ENCODE measurements around the gene LRRC36. TPM values are rescaled to one million over a fixed set of nuclear protein-coding genes. Genes with fewer than 3 reads are reported as not detected.

Gene LRRC36
- total and polyA plus RNA-seq, 2 of the 13 experiments (the other 11 are each of a cell fraction or from before 2014, with no cell fraction given) = 0.12 to 0.15 TPM

GRCh38 chr16:67391424-67392300, 65.0 kb downstream of the LRRC36 start:
- peaks cover 9 to 80% of the 10 kb centered on the region in 2 experiments; a peak in 4 of 5 replicates for H3K27me3 ChIP-seq (ENCODE audit: control insufficient read depth in 1 of 2, insufficient read depth in 2 of 2, low read length in 2 of 2)
- H4K20me1 ChIP-seq (ENCODE audit: insufficient read depth, low read length) = no peaks in the 10 kb centered on the region
- FAIRE-seq (no peak), ATAC-seq (no peak), DNase-seq (ENCODE audit: low spot score) (no peak)
- no peak for TF ChIP-seq HNF1A (IDR thresholded peaks at IDR 0.05; ENCODE audit: low read depth)
- TF ChIP-seq HNF1A (CRISPR knock-in tag; IDR thresholded peaks at IDR 0.05; ENCODE audit: borderline replicate concordance) = 0 out of 2 replicates have a peak, but pooled peaks have one; percentile 24
- peak; percentile 44; the same call in 1 of the 2 replicates for TF ChIP-seq RFX1 (IDR thresholded peaks at IDR 0.05)
- TF ChIP-seq PCBP1 (IDR thresholded peaks at IDR 0.05; ENCODE audit: borderline replicate concordance, low read depth, low read length) = 0 out of 2 replicates have a peak, but pooled peaks have one; percentile 18
- no peak for TF ChIP-seq ZBTB20 (CRISPR knock-in tag; IDR thresholded peaks at IDR 0.05; ENCODE audit: borderline replicate concordance, low read depth)
- TF ChIP-seq GTF3A (CRISPR knock-in tag; conservative IDR thresholded peaks at IDR 0.05) = 0 out of 2 replicates have a peak, but pooled peaks have one; percentile 33
- TF ChIP-seq NFE2L1 (CRISPR knock-in tag; IDR thresholded peaks at IDR 0.05; ENCODE audit: borderline replicate concordance) = no peak
- no TSS peak for BruUV-seq (replicated peaks)
- no peaks in the 10 kb centered on the region for H3K9me3 ChIP-seq (ENCODE audit: low read length)
- peaks cover 33% of the 10 kb centered on the region for H3K4me1 ChIP-seq (ENCODE audit: insufficient read depth, low read length)
- H3K9ac ChIP-seq (ENCODE audit: insufficient read depth, low read depth, low read length) = no peak overlapping the region
- H3K36me3 ChIP-seq (replicated peaks in 1 of 2; ENCODE audit: control insufficient read depth in 1 of 2, insufficient read depth in 2 of 2, low read length in 2 of 2) = no peaks in the 10 kb centered on the region
- CTCF ChIA-PET (ENCODE audit: low intra/inter-chr PET ratio, low total read pairs) = interaction anchor here (1.9 to 2.5 kb wide), 2 partner anchors 64 to 112 kb away, joined by 4 to 13 read pairs; partner anchors contain the start of genes KCTD19, LRRC36 and PLEKHG4
- in situ Hi-C loops (cut with HindIII; ENCODE audit: extremely low pct_ligation_motif_present, low pct_unique_long_range_greater_than_20kb) (no loop called here), intact Hi-C loops (cut with micrococcal nuclease; ENCODE audit: unreplicated experiment) (loop anchor here (2.0 kb wide), 1 partner anchor 65 kb away; the partner anchor contains the start of genes KCTD19 and LRRC36)
- H3K79me2 ChIP-seq (ENCODE audit: insufficient read depth, low read length) = no peaks in the 10 kb centered on the region
- no peak overlapping the region for H3K4me3 ChIP-seq (replicated peaks in 1 of 3; ENCODE audit: insufficient read depth in 1 of 3, low read depth in 2 of 3, low read length in 3 of 3)
- H3K4me2 ChIP-seq (ENCODE audit: low read depth, low read length) = no peak overlapping the region
- no peak overlapping the region for H2AFZ ChIP-seq (ENCODE audit: low read length)
- WGBS (ENCODE audit: low lambda C conversion rate) = 32% methylated on average over 5 of the region's 15 CpGs
- POLR2A ChIA-PET = no interaction called here
- H3K27ac ChIP-seq (ENCODE audit: extremely low read length, insufficient read depth, low read length) = no peak overlapping the region
